ENCODE measurements around the gene KRTAP19-6. TPM values are rescaled to one million over a fixed set of nuclear protein-coding genes. Genes with fewer than 3 reads are reported as not detected.

Gene KRTAP19-6
- total and polyA plus RNA-seq, 4 donors: not detected

DNA sequence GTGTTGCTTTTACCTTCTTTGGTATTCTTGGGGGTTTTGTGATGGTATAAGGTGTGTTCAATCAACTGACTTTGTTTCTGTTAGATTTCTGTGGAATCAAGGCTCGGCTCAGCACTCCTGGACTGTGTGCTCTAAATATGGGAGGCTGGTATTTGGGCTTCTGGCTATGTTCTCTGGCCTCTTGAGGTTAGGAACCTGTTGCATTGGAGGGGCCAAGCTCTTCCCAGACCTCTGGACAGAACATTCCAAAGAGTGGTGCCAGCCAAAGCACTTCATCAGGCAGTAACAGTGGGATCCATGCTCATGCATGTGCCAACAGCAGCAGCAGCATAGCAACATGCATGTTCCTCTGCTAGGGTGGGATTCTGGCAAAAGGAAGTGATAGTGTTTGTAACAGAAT is 11.1 kb upstream of the KRTAP19-6 start (continued):
- TF ChIP-seq, protein P1, sequence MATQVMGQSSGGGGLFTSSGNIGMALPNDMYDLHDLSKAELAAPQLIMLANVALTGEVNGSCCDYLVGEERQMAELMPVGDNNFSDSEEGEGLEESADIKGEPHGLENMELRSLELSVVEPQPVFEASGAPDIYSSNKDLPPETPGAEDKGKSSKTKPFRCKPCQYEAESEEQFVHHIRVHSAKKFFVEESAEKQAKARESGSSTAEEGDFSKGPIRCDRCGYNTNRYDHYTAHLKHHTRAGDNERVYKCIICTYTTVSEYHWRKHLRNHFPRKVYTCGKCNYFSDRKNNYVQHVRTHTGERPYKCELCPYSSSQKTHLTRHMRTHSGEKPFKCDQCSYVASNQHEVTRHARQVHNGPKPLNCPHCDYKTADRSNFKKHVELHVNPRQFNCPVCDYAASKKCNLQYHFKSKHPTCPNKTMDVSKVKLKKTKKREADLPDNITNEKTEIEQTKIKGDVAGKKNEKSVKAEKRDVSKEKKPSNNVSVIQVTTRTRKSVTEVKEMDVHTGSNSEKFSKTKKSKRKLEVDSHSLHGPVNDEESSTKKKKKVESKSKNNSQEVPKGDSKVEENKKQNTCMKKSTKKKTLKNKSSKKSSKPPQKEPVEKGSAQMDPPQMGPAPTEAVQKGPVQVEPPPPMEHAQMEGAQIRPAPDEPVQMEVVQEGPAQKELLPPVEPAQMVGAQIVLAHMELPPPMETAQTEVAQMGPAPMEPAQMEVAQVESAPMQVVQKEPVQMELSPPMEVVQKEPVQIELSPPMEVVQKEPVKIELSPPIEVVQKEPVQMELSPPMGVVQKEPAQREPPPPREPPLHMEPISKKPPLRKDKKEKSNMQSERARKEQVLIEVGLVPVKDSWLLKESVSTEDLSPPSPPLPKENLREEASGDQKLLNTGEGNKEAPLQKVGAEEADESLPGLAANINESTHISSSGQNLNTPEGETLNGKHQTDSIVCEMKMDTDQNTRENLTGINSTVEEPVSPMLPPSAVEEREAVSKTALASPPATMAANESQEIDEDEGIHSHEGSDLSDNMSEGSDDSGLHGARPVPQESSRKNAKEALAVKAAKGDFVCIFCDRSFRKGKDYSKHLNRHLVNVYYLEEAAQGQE (IDR thresholded peaks at IDR 0.05): no peak
- TF ChIP-seq SP1 (IDR thresholded peaks at IDR 0.05) (no peak), RXRA (IDR thresholded peaks at IDR 0.05) (no peak)

DNA sequence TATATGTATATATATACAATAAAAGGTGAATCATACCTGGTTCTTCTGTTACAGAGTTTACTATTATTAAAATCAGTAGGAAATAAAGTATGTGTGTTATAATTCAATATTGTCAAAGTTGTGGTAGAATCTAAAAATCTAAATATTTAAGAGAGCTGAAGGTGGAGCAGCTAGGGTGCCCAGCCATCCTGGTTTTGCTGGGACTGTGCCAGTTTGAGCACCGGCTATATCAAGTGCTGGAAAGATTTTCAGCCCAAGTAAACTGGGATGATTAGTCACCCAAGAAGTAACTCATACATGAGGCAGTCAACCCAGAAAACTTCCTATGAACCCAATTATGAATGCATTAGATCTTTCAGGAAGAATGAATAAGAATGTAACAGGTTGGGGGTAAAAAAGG is 22.8 kb downstream of the KRTAP19-6 start:
- 65% methylated on average over 1 of the region's 1 CpG for WGBS
- H3K27me3 ChIP-seq (ENCODE audit: control insufficient read depth in 4 of 4, insufficient read depth in 4 of 4, low read length in 3 of 4): no peaks in the 10 kb centered on the region
- no peak for DNase-seq (ENCODE audit: low spot score)
- H3K9me3 ChIP-seq (ENCODE audit: control insufficient read depth in 4 of 4, low read length in 3 of 4): no peaks in the 10 kb centered on the region
- H3K4me1 ChIP-seq (ENCODE audit: control insufficient read depth in 4 of 4, insufficient read depth in 4 of 4, low read length in 3 of 4): no peaks in the 10 kb centered on the region
- H3K36me3 ChIP-seq (ENCODE audit: control insufficient read depth in 4 of 4, insufficient read depth in 3 of 4, low read depth in 1 of 4, low read length in 3 of 4): peaks cover 0 to 2% (median 0%) of the 10 kb centered on the region in 4 donors
- H3K9ac ChIP-seq (ENCODE audit: low read depth in 1 of 2, low read length in 2 of 2): no peak overlapping the region
- no peak overlapping the region for H3K4me3 ChIP-seq (ENCODE audit: low read depth in 1 of 3, low read length in 3 of 3)
- TF ChIP-seq GABPA (IDR thresholded peaks at IDR 0.05 in 1 of 2, conservative IDR thresholded peaks at IDR 0.05 in 1 of 2): no peak
- no peak for TF ChIP-seq RXRA (IDR thresholded peaks at IDR 0.05)
- TF ChIP-seq NR2F2 (IDR thresholded peaks at IDR 0.05): no peak
- no peak for TF ChIP-seq FOXA1 (IDR thresholded peaks at IDR 0.05)
- TF ChIP-seq, protein P2, sequence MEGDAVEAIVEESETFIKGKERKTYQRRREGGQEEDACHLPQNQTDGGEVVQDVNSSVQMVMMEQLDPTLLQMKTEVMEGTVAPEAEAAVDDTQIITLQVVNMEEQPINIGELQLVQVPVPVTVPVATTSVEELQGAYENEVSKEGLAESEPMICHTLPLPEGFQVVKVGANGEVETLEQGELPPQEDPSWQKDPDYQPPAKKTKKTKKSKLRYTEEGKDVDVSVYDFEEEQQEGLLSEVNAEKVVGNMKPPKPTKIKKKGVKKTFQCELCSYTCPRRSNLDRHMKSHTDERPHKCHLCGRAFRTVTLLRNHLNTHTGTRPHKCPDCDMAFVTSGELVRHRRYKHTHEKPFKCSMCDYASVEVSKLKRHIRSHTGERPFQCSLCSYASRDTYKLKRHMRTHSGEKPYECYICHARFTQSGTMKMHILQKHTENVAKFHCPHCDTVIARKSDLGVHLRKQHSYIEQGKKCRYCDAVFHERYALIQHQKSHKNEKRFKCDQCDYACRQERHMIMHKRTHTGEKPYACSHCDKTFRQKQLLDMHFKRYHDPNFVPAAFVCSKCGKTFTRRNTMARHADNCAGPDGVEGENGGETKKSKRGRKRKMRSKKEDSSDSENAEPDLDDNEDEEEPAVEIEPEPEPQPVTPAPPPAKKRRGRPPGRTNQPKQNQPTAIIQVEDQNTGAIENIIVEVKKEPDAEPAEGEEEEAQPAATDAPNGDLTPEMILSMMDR (IDR thresholded peaks at IDR 0.05; ENCODE audit: low read depth, low read length, missing input control): no peak
- TF ChIP-seq, protein P3, sequence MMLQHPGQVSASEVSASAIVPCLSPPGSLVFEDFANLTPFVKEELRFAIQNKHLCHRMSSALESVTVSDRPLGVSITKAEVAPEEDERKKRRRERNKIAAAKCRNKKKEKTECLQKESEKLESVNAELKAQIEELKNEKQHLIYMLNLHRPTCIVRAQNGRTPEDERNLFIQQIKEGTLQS (IDR thresholded peaks at IDR 0.05): no peak
- no peak for TF ChIP-seq JUND (IDR thresholded peaks at IDR 0.05)
- no peak for TF ChIP-seq RAD21 (IDR thresholded peaks at IDR 0.05)
- TF ChIP-seq, protein P4, sequence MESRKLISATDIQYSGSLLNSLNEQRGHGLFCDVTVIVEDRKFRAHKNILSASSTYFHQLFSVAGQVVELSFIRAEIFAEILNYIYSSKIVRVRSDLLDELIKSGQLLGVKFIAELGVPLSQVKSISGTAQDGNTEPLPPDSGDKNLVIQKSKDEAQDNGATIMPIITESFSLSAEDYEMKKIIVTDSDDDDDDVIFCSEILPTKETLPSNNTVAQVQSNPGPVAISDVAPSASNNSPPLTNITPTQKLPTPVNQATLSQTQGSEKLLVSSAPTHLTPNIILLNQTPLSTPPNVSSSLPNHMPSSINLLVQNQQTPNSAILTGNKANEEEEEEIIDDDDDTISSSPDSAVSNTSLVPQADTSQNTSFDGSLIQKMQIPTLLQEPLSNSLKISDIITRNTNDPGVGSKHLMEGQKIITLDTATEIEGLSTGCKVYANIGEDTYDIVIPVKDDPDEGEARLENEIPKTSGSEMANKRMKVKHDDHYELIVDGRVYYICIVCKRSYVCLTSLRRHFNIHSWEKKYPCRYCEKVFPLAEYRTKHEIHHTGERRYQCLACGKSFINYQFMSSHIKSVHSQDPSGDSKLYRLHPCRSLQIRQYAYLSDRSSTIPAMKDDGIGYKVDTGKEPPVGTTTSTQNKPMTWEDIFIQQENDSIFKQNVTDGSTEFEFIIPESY (IDR thresholded peaks at IDR 0.05): no peak
- no peak overlapping the region for H3K27ac ChIP-seq (ENCODE audit: low read depth in 1 of 2, low read length in 2 of 2)

DNA sequence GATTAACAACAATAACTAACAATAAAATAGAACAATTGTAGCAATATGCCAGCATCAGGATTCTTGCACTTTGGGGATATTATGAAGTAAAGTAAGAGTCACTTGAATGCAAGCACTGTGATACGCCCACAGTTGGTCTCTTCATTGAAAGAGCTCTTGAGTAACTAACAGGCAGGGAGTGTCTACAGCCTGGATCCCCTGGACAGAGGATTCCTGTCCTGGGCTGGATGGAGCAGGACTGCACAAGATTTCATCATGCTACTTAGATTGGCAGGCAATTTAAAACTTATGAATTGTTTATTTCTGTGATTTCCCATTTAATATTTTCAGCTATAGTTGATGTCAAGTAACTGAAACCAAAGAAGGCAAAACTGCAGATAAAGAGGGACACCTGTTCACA is 26.0 kb downstream of the KRTAP19-6 start:
- Histone ChIP-seq H3K36me3 (ENCODE audit: control insufficient read depth in 4 of 4, insufficient read depth in 3 of 4, low read depth in 1 of 4, low read length in 3 of 4) (no peaks in the 10 kb centered on the region), H3K4me1 (ENCODE audit: control insufficient read depth in 4 of 4, insufficient read depth in 4 of 4, low read length in 3 of 4) (no peaks in the 10 kb centered on the region), H3K4me3 (ENCODE audit: low read depth in 1 of 3, low read length in 3 of 3) (no peak overlapping the region), H3K9ac (ENCODE audit: low read depth in 1 of 2, low read length in 2 of 2) (no peak overlapping the region), H3K27ac (ENCODE audit: low read depth in 1 of 2, low read length in 2 of 2) (no peak overlapping the region), H3K9me3 (ENCODE audit: control insufficient read depth in 4 of 4, low read length in 3 of 4) (no peaks in the 10 kb centered on the region), H3K27me3 (ENCODE audit: control insufficient read depth in 4 of 4, insufficient read depth in 4 of 4, low read length in 3 of 4) (no peaks in the 10 kb centered on the region)
- 76% methylated on average over 1 of the region's 1 CpG for WGBS
- no peak for DNase-seq (ENCODE audit: low spot score)
- TF ChIP-seq HNF4G (IDR thresholded peaks at IDR 0.05): no peak
- no peak for TF ChIP-seq FOXA2 (IDR thresholded peaks at IDR 0.05)
- TF ChIP-seq, protein P5, sequence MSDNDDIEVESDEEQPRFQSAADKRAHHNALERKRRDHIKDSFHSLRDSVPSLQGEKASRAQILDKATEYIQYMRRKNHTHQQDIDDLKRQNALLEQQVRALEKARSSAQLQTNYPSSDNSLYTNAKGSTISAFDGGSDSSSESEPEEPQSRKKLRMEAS (IDR thresholded peaks at IDR 0.05): no peak
- no peak for TF ChIP-seq TAF1 (conservative IDR thresholded peaks at IDR 0.05)
- TF ChIP-seq HNF4A (conservative IDR thresholded peaks at IDR 0.05): no peak
- no peak for TF ChIP-seq EGR1 (IDR thresholded peaks at IDR 0.05; ENCODE audit: low read depth in 2 of 2)
- TF ChIP-seq, protein P1 (IDR thresholded peaks at IDR 0.05): no peak
- TF ChIP-seq RXRA (IDR thresholded peaks at IDR 0.05): no peak
- no peak for TF ChIP-seq SP1 (IDR thresholded peaks at IDR 0.05)
- TF ChIP-seq JUND (IDR thresholded peaks at IDR 0.05): no peak
- no peak for TF ChIP-seq NR2F2 (IDR thresholded peaks at IDR 0.05)
- TF ChIP-seq, protein P2 (IDR thresholded peaks at IDR 0.05; ENCODE audit: low read depth, low read length, missing input control): no peak
